GM12801 (cell line): ENCODE results near the gene SLX4.

Source experiments
- TF ChIP-seq, protein P1 (sequence below): IDR thresholded peaks from one replicate; pipeline ENCODE4 v1.5.1; 2011; ENCODE audit warnings: control low read depth; ENCODE audit not compliant: insufficient read length; ENCODE audit errors: extremely low read depth

Gene SLX4

DNA sequence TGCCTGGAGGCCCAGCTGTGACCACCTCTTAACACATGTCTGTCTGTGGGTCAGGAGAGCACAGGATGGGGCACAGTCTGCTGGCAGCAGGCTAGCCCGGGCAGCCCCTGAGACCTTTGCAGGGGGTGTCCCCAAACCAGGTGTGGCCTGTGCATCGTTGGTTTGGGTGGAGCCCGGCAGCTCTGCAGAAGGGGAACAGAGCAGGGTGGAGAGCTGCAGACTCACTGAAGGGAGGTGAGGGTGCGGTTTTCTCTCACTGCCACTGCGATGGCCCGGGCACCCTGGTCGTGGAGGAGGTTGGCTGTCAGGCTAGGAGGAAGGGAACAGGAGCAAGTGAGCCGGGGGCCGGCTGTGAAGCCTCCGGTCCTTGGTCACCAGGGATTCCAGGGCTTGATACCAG is 63.0 kb downstream of the SLX4 start:
- TF ChIP-seq, protein P1, sequence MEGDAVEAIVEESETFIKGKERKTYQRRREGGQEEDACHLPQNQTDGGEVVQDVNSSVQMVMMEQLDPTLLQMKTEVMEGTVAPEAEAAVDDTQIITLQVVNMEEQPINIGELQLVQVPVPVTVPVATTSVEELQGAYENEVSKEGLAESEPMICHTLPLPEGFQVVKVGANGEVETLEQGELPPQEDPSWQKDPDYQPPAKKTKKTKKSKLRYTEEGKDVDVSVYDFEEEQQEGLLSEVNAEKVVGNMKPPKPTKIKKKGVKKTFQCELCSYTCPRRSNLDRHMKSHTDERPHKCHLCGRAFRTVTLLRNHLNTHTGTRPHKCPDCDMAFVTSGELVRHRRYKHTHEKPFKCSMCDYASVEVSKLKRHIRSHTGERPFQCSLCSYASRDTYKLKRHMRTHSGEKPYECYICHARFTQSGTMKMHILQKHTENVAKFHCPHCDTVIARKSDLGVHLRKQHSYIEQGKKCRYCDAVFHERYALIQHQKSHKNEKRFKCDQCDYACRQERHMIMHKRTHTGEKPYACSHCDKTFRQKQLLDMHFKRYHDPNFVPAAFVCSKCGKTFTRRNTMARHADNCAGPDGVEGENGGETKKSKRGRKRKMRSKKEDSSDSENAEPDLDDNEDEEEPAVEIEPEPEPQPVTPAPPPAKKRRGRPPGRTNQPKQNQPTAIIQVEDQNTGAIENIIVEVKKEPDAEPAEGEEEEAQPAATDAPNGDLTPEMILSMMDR: no peak

DNA sequence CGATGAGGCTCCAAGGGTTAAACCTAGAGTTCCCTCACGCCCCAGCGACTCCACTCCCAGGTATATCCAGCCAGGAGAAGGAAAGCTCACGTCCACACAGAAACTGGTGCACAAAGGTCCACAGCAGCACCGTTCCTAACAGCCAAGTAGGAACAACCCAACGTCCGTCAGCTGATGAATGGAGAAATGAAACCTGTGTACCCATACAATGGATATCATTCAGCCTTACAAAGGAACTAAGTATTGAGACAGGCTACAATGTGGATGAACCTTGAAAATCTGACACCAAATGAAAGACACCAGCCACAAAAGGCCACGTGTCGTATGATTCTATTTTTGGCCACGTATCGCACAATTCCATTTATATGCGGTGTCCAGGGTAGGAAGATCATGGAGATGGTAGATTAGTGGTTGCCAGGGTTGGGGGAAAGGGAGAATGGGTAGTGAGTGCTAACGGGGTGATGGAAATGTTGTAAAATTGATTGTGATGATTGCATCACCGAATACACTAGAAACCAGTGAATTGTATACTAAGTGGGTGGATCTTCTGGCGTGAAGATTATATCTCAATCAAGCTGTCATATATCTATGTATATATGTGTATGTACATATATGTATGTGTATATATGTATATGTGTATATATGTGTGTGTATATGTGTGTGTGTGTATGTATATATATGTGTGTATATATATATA is 64.3 kb downstream of the SLX4 start:
- TF ChIP-seq, protein P1: no peak

DNA sequence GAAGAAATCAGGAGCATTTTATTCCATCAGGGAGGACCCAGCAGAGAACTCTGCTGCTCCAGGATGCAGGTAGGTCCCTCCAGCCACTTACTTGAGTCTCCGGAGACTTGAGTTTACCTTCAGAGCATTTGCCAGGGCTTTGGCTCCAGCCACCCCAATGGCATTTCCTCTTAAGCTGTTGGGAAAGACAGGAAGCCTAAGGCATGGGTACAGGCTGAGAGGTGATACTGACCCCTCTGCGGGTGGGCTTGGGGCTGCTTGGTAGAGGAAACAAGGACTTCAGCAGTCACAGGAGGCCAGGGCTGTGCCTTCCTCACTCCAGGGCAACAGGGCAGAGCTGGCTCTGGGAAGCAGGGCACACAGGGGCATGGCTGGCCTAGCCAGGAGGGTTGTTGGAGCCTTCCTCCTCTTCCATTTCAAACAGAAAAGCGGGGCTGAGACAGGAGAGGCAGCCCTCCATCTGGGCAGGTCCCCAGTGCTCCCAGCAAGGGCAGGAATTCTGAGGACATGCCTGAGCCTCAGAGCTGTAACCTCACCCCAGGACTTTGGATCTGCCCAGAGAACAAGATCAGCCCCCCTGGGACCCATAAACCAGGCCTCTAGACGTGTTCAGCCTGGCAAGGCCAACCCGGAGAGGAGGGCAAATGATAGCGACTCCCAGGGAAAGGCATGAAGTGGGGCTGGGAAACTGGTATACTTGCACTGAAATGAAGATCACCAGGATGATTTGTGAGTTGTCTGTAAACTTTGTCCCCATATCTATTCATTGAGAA is 68.6 kb downstream of the SLX4 start:
- TF ChIP-seq, protein P1: no peak

DNA sequence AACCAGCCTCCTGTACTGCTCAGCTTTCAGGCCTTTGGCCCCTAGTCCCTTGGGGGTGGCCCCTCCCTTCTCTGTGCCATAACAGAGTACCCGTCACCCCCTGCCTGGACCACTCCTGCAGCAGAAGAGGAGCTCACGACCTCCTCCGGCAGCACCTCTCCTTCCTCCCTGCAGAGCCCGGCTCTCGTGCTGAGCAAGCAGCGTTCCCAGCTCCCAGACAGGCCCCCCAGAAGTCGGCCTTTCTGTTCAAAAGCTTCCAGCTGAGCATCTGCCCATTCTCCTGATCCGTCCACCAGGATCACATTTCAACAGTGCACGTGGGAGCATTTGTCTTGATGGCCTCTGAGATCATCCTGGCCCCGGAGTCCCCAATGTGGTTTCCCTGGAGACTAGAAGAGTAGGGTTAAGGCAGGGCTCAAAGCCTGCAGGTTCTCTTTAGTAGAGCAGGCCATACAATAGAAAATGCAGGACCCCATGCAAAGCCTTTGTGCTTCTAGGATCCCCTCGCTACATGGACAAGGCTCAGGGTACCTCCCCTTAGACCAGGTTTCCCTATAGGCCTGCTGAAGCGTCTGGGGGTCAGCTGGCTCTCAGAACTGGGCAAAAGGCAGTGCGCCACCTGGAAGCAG is 69.8 kb downstream of the SLX4 start:
- TF ChIP-seq, protein P1: no peak

DNA sequence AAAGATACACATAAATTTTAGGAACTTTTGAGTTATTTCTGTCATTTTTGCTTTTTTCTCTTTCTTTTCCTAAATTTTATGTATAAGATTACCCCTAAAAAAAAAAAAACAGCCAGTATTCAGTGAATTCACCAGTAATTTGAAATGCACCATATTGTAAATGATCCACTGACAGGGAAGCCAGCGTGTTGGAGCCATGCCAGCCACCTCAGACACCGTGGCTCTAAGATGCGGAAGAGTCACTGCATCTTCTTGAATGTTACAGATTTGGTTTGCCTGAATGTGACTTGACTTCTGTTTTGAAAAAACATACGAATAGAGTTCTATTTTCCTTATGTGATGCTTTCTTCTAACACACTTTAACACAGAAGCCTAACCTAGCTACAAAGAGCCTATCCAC is 73.2 kb downstream of the SLX4 start:
- TF ChIP-seq, protein P1: no peak

DNA sequence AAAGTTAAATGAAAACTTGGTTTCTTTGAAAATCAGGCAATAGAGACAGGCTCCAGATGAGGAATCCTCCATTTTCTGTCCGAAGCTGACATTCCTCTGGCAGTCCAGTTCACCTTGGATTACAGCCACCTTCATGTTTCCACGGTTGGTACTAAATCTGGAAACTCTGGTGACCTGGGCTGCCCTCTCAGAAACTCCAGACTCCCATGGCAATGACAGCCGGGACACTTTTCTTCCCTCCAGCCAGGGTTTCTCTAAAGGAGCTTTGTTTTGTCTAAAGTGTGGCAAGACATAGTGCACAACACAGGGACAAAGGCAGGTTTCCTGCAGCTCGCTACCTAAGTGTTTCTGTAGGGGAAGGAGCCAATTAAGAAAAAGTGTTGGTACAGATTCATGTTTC is 74.6 kb downstream of the SLX4 start:
- TF ChIP-seq, protein P1: no peak

DNA sequence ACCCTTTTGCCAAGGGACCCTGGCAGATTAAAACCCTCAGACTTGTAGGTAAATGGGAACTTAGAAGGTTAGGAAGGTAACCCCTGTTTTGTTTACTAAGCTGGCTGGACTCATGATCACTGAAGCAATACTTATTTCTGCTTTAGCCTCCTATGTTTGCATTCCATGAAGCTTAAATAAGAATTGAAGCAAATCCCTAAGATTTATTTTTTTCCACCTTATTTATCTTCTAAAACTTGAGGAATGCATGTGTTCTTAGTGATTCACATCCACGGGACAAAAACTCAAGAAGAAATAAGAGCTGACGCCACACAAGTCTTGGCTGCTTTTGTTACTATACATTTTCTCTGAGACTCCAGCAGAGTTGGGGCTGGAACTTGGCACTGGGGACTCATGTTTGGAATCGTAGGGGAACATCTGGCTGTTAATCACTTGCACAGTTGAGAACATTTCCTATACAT is 75.1 kb downstream of the SLX4 start:
- TF ChIP-seq, protein P1: no peak
